K562 (cell line): ENCODE results near the gene RAB41. TPM values are rescaled to one million over a fixed set of nuclear protein-coding genes. Genes with fewer than 3 reads are reported as not detected.

Source experiments
- ATAC-seq: fragments of 200-7000 bp; cut with Tn5 transposase; 3 replicates; pipeline ENCODE4 v1.9.1; 2020; ENCODE audit warnings: moderate library complexity
- BruUV-seq: library from RNA; stranded (reverse); fragments of 400-500 nt; replicated peaks from 2 replicates; lab custom pipeline; 2021; lab: Mats Ljungman, UMichigan
- CTCF ChIA-PET: fragments of 300-600 bp; formaldehyde crosslinking; extraction: SDS; loops from one replicate; lab custom pipeline; 2021; ENCODE audit warnings: low intra/inter-chr PET ratio; lab: Yijun Ruan, JAX
- POLR2A ChIA-PET: fragments of 300-600, 350-650 bp; sonication (Branson Sonifier 250); formaldehyde crosslinking; extraction: SDS; loops from one replicate; lab custom pipeline; 2021; ENCODE audit warnings: antibody characterized with exemption, inconsistent platforms; lab: Yijun Ruan, JAX
- DNase-seq, 4 experiments: peaks; one replicate each; pipeline versions ENCODE4 v3.0.0 to v3.0.0-alpha.2; 2011 to 2018; ENCODE audit warnings: low spot score in 3 of 4, mixed read lengths in 3 of 4; ENCODE audit errors: extremely low read depth in 1 of 4
- FAIRE-seq: peaks from 2 replicates; lab custom pipeline; 2011; peaks lifted over from hg19 to GRCh38; lab: Jason Lieb, UNC
- H2AFZ ChIP-seq: 2 replicates; pipeline ENCODE4 v1.6.0; 2011; ENCODE audit warnings: low read depth, low read length, control low read depth, inconsistent platforms
- H3K27ac ChIP-seq: fragments of 200-600 bp; 3 replicates; pipeline ENCODE4 v1.8.0; 2011; ENCODE audit warnings: low read depth, mild to moderate bottlenecking, control low read depth, inconsistent platforms, low read length, moderate library complexity, mixed read lengths; ENCODE audit errors: extremely low read depth
- H3K27me3 ChIP-seq, 2 experiments: fragments of 300-600 bp in 1 of 2; 2 replicates in 1 of 2; 3 replicates in 1 of 2; pipeline versions ENCODE4 v1.6.0 to v1.8.0; 2011; ENCODE audit warnings: inconsistent platforms in 2 of 2, low read length in 2 of 2, mild to moderate bottlenecking in 1 of 2, mixed read lengths in 1 of 2, moderate library complexity in 1 of 2; ENCODE audit not compliant: control insufficient read depth in 2 of 2, insufficient read depth in 2 of 2
- H3K36me3 ChIP-seq: fragments of 300-600 bp; 3 replicates; pipeline ENCODE4 v1.8.0; 2011; ENCODE audit warnings: mild to moderate bottlenecking, low read length, inconsistent platforms; ENCODE audit not compliant: control insufficient read depth, insufficient read depth
- H3K4me1 ChIP-seq, 2 experiments: fragments of 200-600 bp in 1 of 2; replicated peaks in 1 of 2; 2 replicates in 1 of 2; 3 replicates in 1 of 2; pipeline versions ENCODE4 v1.5.1 to v1.8.0; 2011; ENCODE audit warnings: inconsistent platforms in 2 of 2, low read length in 2 of 2, mild to moderate bottlenecking in 1 of 2, mixed read lengths in 1 of 2, moderate library complexity in 1 of 2; ENCODE audit not compliant: control insufficient read depth in 2 of 2, insufficient read depth in 2 of 2
- H3K4me2 ChIP-seq: 2 replicates; pipeline ENCODE4 v1.6.1; 2011; ENCODE audit warnings: low read length, control low read depth, inconsistent platforms, mixed read lengths; ENCODE audit not compliant: insufficient read depth
- H3K4me3 ChIP-seq: fragments of 200-600 bp; sonication (generic), shearing (Covaris generic); 2 replicates; pipeline ENCODE4 v1.5.1; 2016; ENCODE audit warnings: control low read depth, inconsistent platforms
- H3K79me2 ChIP-seq: fragments of 200-600 bp; 3 replicates; pipeline ENCODE4 v1.8.0; 2011; ENCODE audit warnings: low read length, inconsistent platforms; ENCODE audit not compliant: control insufficient read depth, insufficient read depth
- H3K9ac ChIP-seq, 2 experiments: 2 replicates each; pipeline versions ENCODE4 v1.6.0 to v1.6.1; 2011; ENCODE audit warnings: low read depth in 2 of 2, low read length in 2 of 2, control low read depth in 1 of 2, inconsistent platforms in 1 of 2, mild to moderate bottlenecking in 1 of 2, mixed read lengths in 1 of 2; ENCODE audit not compliant: insufficient read depth in 1 of 2
- H3K9me1 ChIP-seq: one replicate; pipeline ENCODE4 v1.6.0; 2011; ENCODE audit warnings: inconsistent platforms, mild to moderate bottlenecking, low read length, moderate library complexity; ENCODE audit not compliant: control insufficient read depth, insufficient read depth
- H3K9me3 ChIP-seq: replicated peaks from 2 replicates; pipeline ENCODE4 v1.5.1; 2011; ENCODE audit warnings: low read depth, low read length, inconsistent platforms; ENCODE audit not compliant: control insufficient read depth, insufficient read depth
- H4K20me1 ChIP-seq: replicated peaks from 2 replicates; pipeline ENCODE4 v1.6.1; 2011; ENCODE audit warnings: low read length, inconsistent platforms, mixed read lengths; ENCODE audit not compliant: control insufficient read depth, insufficient read depth
- ARHGAP35 ChIP-seq: fragments of 450-650 bp; IDR thresholded peaks from 2 replicates; pipeline ENCODE4 v1.6.1; 2018; ENCODE audit not compliant: partially characterized antibody
- BMI1 ChIP-seq: fragments of 150-350 bp; IDR thresholded peaks from 2 replicates; pipeline ENCODE4 v1.6.1; 2014; ENCODE audit warnings: low read length
- EP400 ChIP-seq: fragments of 450-650 bp; IDR thresholded peaks from 2 replicates; pipeline ENCODE4 v1.6.1; 2017; ENCODE audit warnings: antibody characterized with exemption, mild to moderate bottlenecking, moderate library complexity
- KLF16 ChIP-seq: IDR thresholded peaks from 2 replicates; pipeline ENCODE4 v1.6.1; 2016; ENCODE audit warnings: antibody characterized with exemption
- LARP7 ChIP-seq: fragments of 450-650 bp; IDR thresholded peaks from 2 replicates; pipeline ENCODE4 v1.6.1; 2016
- NR2F6 ChIP-seq: fragments of 450-650 bp; formaldehyde crosslinking; IDR thresholded peaks from 2 replicates; pipeline ENCODE4 v1.4.0; 2020; ENCODE audit warnings: mild to moderate bottlenecking
- PHB ChIP-seq: fragments of 250-450 bp; sonication (Bioruptor Pico); IDR thresholded peaks from 2 replicates; pipeline ENCODE4 v1.5.0; 2021
- PURB ChIP-seq: sonication (generic); formaldehyde crosslinking; IDR thresholded peaks from 2 replicates; pipeline ENCODE4 v1.9.0; 2021; ENCODE audit warnings: low read depth, mild to moderate bottlenecking, missing genetic modification reagents
- STAT5A ChIP-seq: IDR thresholded peaks from 2 replicates; pipeline ENCODE4 v1.6.1; 2012; ENCODE audit warnings: low read length, inconsistent platforms, borderline replicate concordance
- ZNF436 ChIP-seq: fragments of 250-450, 450-650 bp; sonication (Bioruptor Pico); formaldehyde crosslinking; IDR thresholded peaks from 2 replicates; pipeline ENCODE4 v1.7.0; 2020; ENCODE audit warnings: mild to moderate bottlenecking
- WGBS: fragments of 100-300 bp; shearing (Covaris generic); methylation state at CpG from one replicate; pipeline ENCODE4 v1.1.6; 2016; ENCODE audit warnings: low coverage, mixed read lengths; ENCODE audit not compliant: insufficient coverage; ENCODE audit errors: missing lambda C conversion rate; 5-methylcytosine and 5-hydroxymethylcytosine counted together
- in situ Hi-C: fragments of 300-500 bp; cut with MboI; formaldehyde crosslinking; loops from 4 replicates; pipeline ENCODE4 v1.15.0; 2018; ENCODE audit warnings: inconsistent platforms, mixed read lengths
- intact Hi-C: fragments of 100-400 bp; cut with micrococcal nuclease; formaldehyde crosslinking; loops from 2 replicates; pipeline ENCODE4 v1.14.2; 2022
- polyA plus RNA-seq, 8 experiments: library from polyadenylated mRNA; depleted of rRNA in 4 of 8; stranded (reverse) in 5 of 8; unstranded in 3 of 8; fragments of >200 nt; fragmentation: Nextera tagmentation in 2 of 8; fragmentation: Illumina TruSeq in 1 of 8; extraction: Ambion mirVana in 2 of 8; extraction: Trizol in 1 of 8; gene quantifications; 2 replicates each; pipeline versions ENCODE4 v1.2.1 to v1.2.3, GENCODE V29; 2011 to 2014; ENCODE audit warnings: inconsistent platforms in 1 of 8, missing spikeins in 1 of 8
- total RNA-seq, 7 experiments: library from RNA; depleted of rRNA in 6 of 7; stranded (reverse); fragments of >200 nt in 6 of 7; fragmentation: Illumina TruSeq in 2 of 7; extraction: Trizol in 2 of 7; gene quantifications; 2 replicates each; pipeline versions ENCODE4 v1.2.1 to v1.2.3, GENCODE V29; 2011 to 2021; ENCODE audit warnings: low replicate concordance in 1 of 7
- TF ChIP-seq, protein P1 (sequence below): fragments of 450-650 bp; formaldehyde crosslinking; IDR thresholded peaks from 2 replicates; pipeline ENCODE4 v1.4.0; 2020; ENCODE audit warnings: mild to moderate bottlenecking, moderate library complexity
- TF ChIP-seq, protein P2 (sequence below): fragments of 450-650 bp; IDR thresholded peaks from 2 replicates; pipeline ENCODE4 v1.6.1; 2017; ENCODE audit warnings: mild to moderate bottlenecking, moderate library complexity
- TF ChIP-seq, protein P3 (sequence below): sonication (generic); formaldehyde crosslinking; IDR thresholded peaks from 2 replicates; pipeline ENCODE4 v1.8.1; 2023; ENCODE audit warnings: mild to moderate bottlenecking, missing genetic modification reagents

RAB41 gene
- total and polyA plus RNA-seq, 9 of the 15 experiments (the other 6 are each of a cell fraction or from before 2014, with no cell fraction given) = 0.08 TPM; not detected in 8

DNA sequence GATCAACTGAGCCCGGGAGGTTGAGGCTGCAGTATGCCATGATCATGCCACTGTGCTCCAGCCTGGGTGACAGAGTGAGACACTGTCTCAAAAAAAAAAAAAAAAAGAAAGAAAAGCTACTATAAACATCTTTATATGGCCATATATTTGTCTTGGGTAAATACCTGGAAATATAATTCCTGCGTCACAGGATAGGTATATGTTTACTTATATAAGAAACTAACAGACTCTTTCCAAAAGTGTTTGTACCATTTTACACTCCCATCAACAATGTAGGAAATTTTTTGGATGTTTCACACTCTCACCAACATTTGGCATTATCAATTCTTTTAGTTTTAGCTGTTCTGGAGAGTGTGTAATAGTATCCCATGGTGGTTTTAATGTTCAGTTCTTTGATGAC is 34.7 kb upstream of the RAB41 start:
- H3K79me2 ChIP-seq = no peaks in the 10 kb centered on the region
- ATAC-seq = no peak
- 0% methylated on average over 2 of the region's 2 CpGs for WGBS
- no peak for FAIRE-seq
- no peak for DNase-seq
- H3K4me3 ChIP-seq = no peak overlapping the region
- CTCF ChIA-PET = no interaction called here
- H3K9me3 ChIP-seq = no peaks in the 10 kb centered on the region
- no peak for TF ChIP-seq PURB (CRISPR knock-in tag)
- TF ChIP-seq NR2F6 (CRISPR knock-in tag) = no peak
- TF ChIP-seq, protein P1, sequence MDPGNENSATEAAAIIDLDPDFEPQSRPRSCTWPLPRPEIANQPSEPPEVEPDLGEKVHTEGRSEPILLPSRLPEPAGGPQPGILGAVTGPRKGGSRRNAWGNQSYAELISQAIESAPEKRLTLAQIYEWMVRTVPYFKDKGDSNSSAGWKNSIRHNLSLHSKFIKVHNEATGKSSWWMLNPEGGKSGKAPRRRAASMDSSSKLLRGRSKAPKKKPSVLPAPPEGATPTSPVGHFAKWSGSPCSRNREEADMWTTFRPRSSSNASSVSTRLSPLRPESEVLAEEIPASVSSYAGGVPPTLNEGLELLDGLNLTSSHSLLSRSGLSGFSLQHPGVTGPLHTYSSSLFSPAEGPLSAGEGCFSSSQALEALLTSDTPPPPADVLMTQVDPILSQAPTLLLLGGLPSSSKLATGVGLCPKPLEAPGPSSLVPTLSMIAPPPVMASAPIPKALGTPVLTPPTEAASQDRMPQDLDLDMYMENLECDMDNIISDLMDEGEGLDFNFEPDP (CRISPR knock-in tag) = no peak
- TF ChIP-seq STAT5A = no peak
- TF ChIP-seq ZNF436 (CRISPR knock-in tag) = no peak
- no peak for TF ChIP-seq BMI1
- no peak for TF ChIP-seq KLF16
- TF ChIP-seq PHB (CRISPR knock-in tag) = no peak
- TF ChIP-seq, protein P2, sequence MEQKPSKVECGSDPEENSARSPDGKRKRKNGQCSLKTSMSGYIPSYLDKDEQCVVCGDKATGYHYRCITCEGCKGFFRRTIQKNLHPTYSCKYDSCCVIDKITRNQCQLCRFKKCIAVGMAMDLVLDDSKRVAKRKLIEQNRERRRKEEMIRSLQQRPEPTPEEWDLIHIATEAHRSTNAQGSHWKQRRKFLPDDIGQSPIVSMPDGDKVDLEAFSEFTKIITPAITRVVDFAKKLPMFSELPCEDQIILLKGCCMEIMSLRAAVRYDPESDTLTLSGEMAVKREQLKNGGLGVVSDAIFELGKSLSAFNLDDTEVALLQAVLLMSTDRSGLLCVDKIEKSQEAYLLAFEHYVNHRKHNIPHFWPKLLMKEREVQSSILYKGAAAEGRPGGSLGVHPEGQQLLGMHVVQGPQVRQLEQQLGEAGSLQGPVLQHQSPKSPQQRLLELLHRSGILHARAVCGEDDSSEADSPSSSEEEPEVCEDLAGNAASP = no peak
- no peak for TF ChIP-seq LARP7
- TF ChIP-seq, protein P3, sequence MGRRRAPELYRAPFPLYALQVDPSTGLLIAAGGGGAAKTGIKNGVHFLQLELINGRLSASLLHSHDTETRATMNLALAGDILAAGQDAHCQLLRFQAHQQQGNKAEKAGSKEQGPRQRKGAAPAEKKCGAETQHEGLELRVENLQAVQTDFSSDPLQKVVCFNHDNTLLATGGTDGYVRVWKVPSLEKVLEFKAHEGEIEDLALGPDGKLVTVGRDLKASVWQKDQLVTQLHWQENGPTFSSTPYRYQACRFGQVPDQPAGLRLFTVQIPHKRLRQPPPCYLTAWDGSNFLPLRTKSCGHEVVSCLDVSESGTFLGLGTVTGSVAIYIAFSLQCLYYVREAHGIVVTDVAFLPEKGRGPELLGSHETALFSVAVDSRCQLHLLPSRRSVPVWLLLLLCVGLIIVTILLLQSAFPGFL = no peak
- TF ChIP-seq ARHGAP35 = no peak
- TF ChIP-seq EP400 = no peak
- POLR2A ChIA-PET = no interaction called here
- no TSS peak for BruUV-seq
- intact Hi-C loops = no loop called here
- H4K20me1 ChIP-seq = no peaks in the 10 kb centered on the region
- H3K4me1 ChIP-seq = no peaks in the 10 kb centered on the region
- no peaks in the 10 kb centered on the region for H3K9me1 ChIP-seq
- H3K27ac ChIP-seq = no peak overlapping the region
- H2AFZ ChIP-seq = no peak overlapping the region
- H3K27me3 ChIP-seq = peaks cover 0 to 5% of the 10 kb centered on the region in 2 experiments; a peak in 2 of 5 replicates
- H3K9ac ChIP-seq = no peak overlapping the region
- in situ Hi-C loops = no loop called here
- H3K4me2 ChIP-seq = no peak overlapping the region
- no peaks in the 10 kb centered on the region for H3K36me3 ChIP-seq
